Subcutaneous adipose tissue (tissue), 4 donors: ENCODE measurements around the gene KIRREL3. TPM values are rescaled to one million over a fixed set of nuclear protein-coding genes. Genes with fewer than 3 reads are reported as not detected.

ENCODE experiments used
- CTCF ChIP-seq: fragments of 450-650 bp; IDR thresholded peaks from one replicate; pipeline ENCODE4 v1.5.1; 2016; ENCODE audit warnings: low read depth, mild to moderate bottlenecking, control low read depth, antibody characterized with exemption, moderate library complexity
- total RNA-seq, 4 donors: library from RNA; depleted of rRNA; stranded (reverse); fragments of >200 nt; gene quantifications; one replicate each; pipeline ENCODE4 v1.1.0, GENCODE V29; 2016

KIRREL3 gene
- total RNA-seq, 4 donors from 2014 or later = not detected

- TF ChIP-seq CTCF = no peak
Measured at GRCh38 chr11:126723665-126724045, 276.9 kb downstream of the KIRREL3 start.

- no peak for TF ChIP-seq CTCF
Measured at GRCh38 chr11:126722956-126723664, 277.5 kb downstream of the KIRREL3 start.

- no peak for TF ChIP-seq CTCF
Measured at GRCh38 chr11:126722006-126722736, 278.4 kb downstream of the KIRREL3 start.

GRCh38 chr11:126720539-126721235 is 279.9 kb downstream of the KIRREL3 start:
- no peak for TF ChIP-seq CTCF

GRCh38 chr11:126719740-126720139 is 280.8 kb downstream of the KIRREL3 start:
- TF ChIP-seq CTCF = no peak

- TF ChIP-seq CTCF = no peak
Measured at GRCh38 chr11:126718276-126718675, 282.3 kb downstream of the KIRREL3 start.

- TF ChIP-seq CTCF = no peak
Measured at GRCh38 chr11:126716456-126717083, 284.0 kb downstream of the KIRREL3 start.
